ENCODE measurements around the gene SLAMF6.

- TF ChIP-seq CTCF (IDR thresholded peaks at IDR 0.05) (no peak), POLR2A (IDR thresholded peaks at IDR 0.05) (no peak)
Observed at GRCh38 chr1:160567341-160567740, 44.3 kb upstream of the SLAMF6 start.
